Astrocyte of the cerebellum (primary cell): Measurements from ENCODE around the gene TNC.

Experiments used
- DNase-seq: peaks from one replicate; pipeline ENCODE4 v3.0.0-alpha.2; 2011; ENCODE audit warnings: low read depth
- H3K4me3 ChIP-seq: 2 replicates; pipeline ENCODE4 v1.5.1; 2011; ENCODE audit warnings: mild to moderate bottlenecking, low read depth, low read length, moderate library complexity
- CTCF ChIP-seq: IDR thresholded peaks from 2 replicates; pipeline ENCODE4 v1.5.1; 2012; ENCODE audit warnings: low read length, low read depth, moderate library complexity, mild to moderate bottlenecking; ENCODE audit errors: missing control alignments
- in situ Hi-C: cut with HindIII; loops from 2 replicates; pipeline ENCODE4 v1.10.0; 2017; ENCODE audit warnings: low sequenced_read_pairs

TNC gene

GRCh38 chr9:115127191-115127817 lies 9.3 kb upstream of the TNC start:
- TF ChIP-seq CTCF: no peak
- H3K4me3 ChIP-seq: no peak overlapping the region
- in situ Hi-C loops: loop anchor here (5.0 kb wide), 1 partner anchor 35 kb away; no protein-coding TSS in a partner anchor
- DNase-seq: no peak

- DNase-seq: no peak
- H3K4me3 ChIP-seq: no peak overlapping the region
- in situ Hi-C loops: loop anchor here (5.0 kb wide), 1 partner anchor 36 kb away; no protein-coding TSS in a partner anchor
- no peak for TF ChIP-seq CTCF
Measured at GRCh38 chr9:115126404-115126803, 8.4 kb upstream of the TNC start.

- no peak overlapping the region for H3K4me3 ChIP-seq
- DNase-seq: no peak
- no peak for TF ChIP-seq CTCF
- in situ Hi-C loops: no loop called here
Measured at GRCh38 chr9:115122937-115123336, 5.0 kb upstream of the TNC start.

- no peak overlapping the region for H3K4me3 ChIP-seq
- TF ChIP-seq CTCF: no peak
- in situ Hi-C loops: no loop called here
- peak; percentile 95 for DNase-seq
Measured at GRCh38 chr9:115121181-115121580, 3.2 kb upstream of the TNC start.

- no peak for TF ChIP-seq CTCF
- in situ Hi-C loops: no loop called here
- peak; percentile 95 for DNase-seq
- peak overlapping the region; percentile 56 for H3K4me3 ChIP-seq
Measured at GRCh38 chr9:115118879-115119218, 892 bp upstream of the TNC start.

- H3K4me3 ChIP-seq: peak overlapping the region; percentile 56
- TF ChIP-seq CTCF: no peak
- no peak for DNase-seq
- in situ Hi-C loops: no loop called here
Measured at GRCh38 chr9:115116421-115117284, 1.3 kb downstream of the TNC start.
